Endothelial cell of umbilical vein (primary cell): ENCODE results near the gene TEX35. TPM values are rescaled to one million over a fixed set of nuclear protein-coding genes. Genes with fewer than 3 reads are reported as not detected.

Experiments used
- BruUV-seq: library from RNA; stranded (reverse); fragments of 400-500 nt; replicated peaks from 2 replicates; lab custom pipeline; 2021; lab: Mats Ljungman, UMichigan
- CTCF ChIA-PET: fragments of 300-600, 350-600 bp; sonication (Branson Sonifier 250); formaldehyde crosslinking; loops from one replicate; lab custom pipeline; 2021; ENCODE audit warnings: antibody characterized with exemption, inconsistent platforms; lab: Charles Lee
- POLR2A ChIA-PET: fragments of 300-600, 350-600 bp; sonication (Branson Sonifier 250); formaldehyde crosslinking; loops from one replicate; lab custom pipeline; 2021; ENCODE audit warnings: antibody characterized with exemption, inconsistent platforms; lab: Charles Lee
- DNase-seq: peaks from one replicate; pipeline ENCODE4 v3.0.0-alpha.2; 2011; ENCODE audit warnings: low read depth, low spot score
- FAIRE-seq: peaks from 2 replicates; lab custom pipeline; 2011; peaks lifted over from hg19 to GRCh38; lab: Jason Lieb, UNC
- H2AFZ ChIP-seq: 2 replicates; pipeline ENCODE4 v1.6.0; 2012; ENCODE audit warnings: low read depth, low read length, control low read depth, inconsistent platforms
- H3K27ac ChIP-seq: 2 replicates; pipeline ENCODE4 v1.5.1; 2011; ENCODE audit warnings: low read depth, mild to moderate bottlenecking, control low read depth, low read length, moderate library complexity; ENCODE audit not compliant: insufficient read depth
- H3K27me3 ChIP-seq, 2 experiments: 2 replicates each; pipeline versions ENCODE4 v1.6.0 to v1.6.1; 2011; ENCODE audit warnings: low read length in 2 of 2, mixed read lengths in 1 of 2; ENCODE audit not compliant: control insufficient read depth in 2 of 2, insufficient read depth in 2 of 2
- H3K36me3 ChIP-seq, 2 experiments: 2 replicates in 1 of 2; 3 replicates in 1 of 2; pipeline ENCODE4 v1.5.1; 2011; ENCODE audit warnings: low read length in 2 of 2, mild to moderate bottlenecking in 1 of 2, moderate library complexity in 1 of 2; ENCODE audit not compliant: control insufficient read depth in 2 of 2, insufficient read depth in 2 of 2; ENCODE audit errors: extremely low read depth in 1 of 2
- H3K4me1 ChIP-seq: 3 replicates; pipeline ENCODE4 v1.5.1; 2011; ENCODE audit warnings: mild to moderate bottlenecking, low read length; ENCODE audit not compliant: control insufficient read depth, insufficient read depth; ENCODE audit errors: extremely low read depth
- H3K4me2 ChIP-seq: 2 replicates; pipeline ENCODE4 v1.6.1; 2011; ENCODE audit warnings: low read length, control low read depth, mixed read lengths; ENCODE audit not compliant: insufficient read depth
- H3K4me3 ChIP-seq, 3 experiments: fragments of 200-600 bp in 1 of 3; sonication (generic), shearing (Covaris generic) in 1 of 3; replicated peaks in 1 of 3; 2 replicates each; pipeline ENCODE4 v1.5.1; 2011 to 2016; ENCODE audit warnings: control low read depth in 3 of 3, low read length in 3 of 3, mild to moderate bottlenecking in 2 of 3, inconsistent platforms in 1 of 3, low read depth in 1 of 3, moderate library complexity in 1 of 3; ENCODE audit not compliant: insufficient read depth in 1 of 3
- H3K79me2 ChIP-seq: 2 replicates; pipeline ENCODE4 v1.6.0; 2012; ENCODE audit warnings: low read length, inconsistent platforms; ENCODE audit not compliant: control insufficient read depth, insufficient read depth
- H3K9ac ChIP-seq: replicated peaks from 2 replicates; pipeline ENCODE3; 2011; ENCODE audit warnings: low read length, control low read depth; ENCODE audit not compliant: insufficient read depth; ENCODE audit errors: extremely low read depth
- H3K9me1 ChIP-seq: replicated peaks from 3 replicates; pipeline ENCODE4 v1.6.0; 2011; ENCODE audit warnings: mild to moderate bottlenecking, low read length; ENCODE audit not compliant: control insufficient read depth, insufficient read depth; ENCODE audit errors: extremely low read depth
- H3K9me3 ChIP-seq: replicated peaks from 2 replicates; pipeline ENCODE4 v1.5.1; 2012; ENCODE audit warnings: low read length, inconsistent platforms; ENCODE audit not compliant: control insufficient read depth, insufficient read depth
- H4K20me1 ChIP-seq: replicated peaks from 2 replicates; pipeline ENCODE3; 2011; ENCODE audit warnings: mild to moderate bottlenecking, low read length; ENCODE audit not compliant: control insufficient read depth, insufficient read depth; ENCODE audit errors: extremely low read depth
- JUN ChIP-seq: IDR thresholded peaks from 2 replicates; pipeline ENCODE4 v1.6.1; 2011; ENCODE audit warnings: borderline replicate concordance, low read depth; ENCODE audit not compliant: insufficient read length, insufficient read depth
- MYC ChIP-seq: IDR thresholded peaks from one replicate; pipeline ENCODE4 v1.6.1; 2011; ENCODE audit warnings: mild to moderate bottlenecking, low read depth, low read length
- POLR2AphosphoS5 ChIP-seq: IDR thresholded peaks from 2 replicates; pipeline ENCODE4 v1.6.1; 2012; ENCODE audit warnings: low read depth, mild to moderate bottlenecking, control low read depth, low read length, moderate library complexity; ENCODE audit not compliant: insufficient read depth
- dilution Hi-C: fragments of 300-500 bp; cut with MboI; formaldehyde crosslinking; loops from one replicate; pipeline ENCODE4 v1.15.0; 2019; ENCODE audit warnings: low sequenced_read_pairs; ENCODE audit not compliant: extremely low pct_ligation_motif_present
- intact Hi-C: fragments of 100-400 bp; cut with micrococcal nuclease; formaldehyde crosslinking; loops from one replicate; pipeline ENCODE4 v1.10.0; 2022
- polyA plus RNA-seq, 4 experiments: library from polyadenylated mRNA; depleted of rRNA in 3 of 4; stranded (reverse) in 3 of 4; unstranded in 1 of 4; fragments of >200 nt; gene quantifications; 2 replicates each; pipeline versions ENCODE4 v1.2.1 to v1.2.3, GENCODE V29; 2011 to 2012; ENCODE audit warnings: missing spikeins in 1 of 4
- total RNA-seq: library from RNA; stranded (reverse); gene quantifications from 2 replicates; pipeline ENCODE4 v1.2.3, GENCODE V29; 2021
- TF ChIP-seq, protein P1 (sequence below): IDR thresholded peaks from 2 replicates; pipeline ENCODE4 v1.6.1; 2011; ENCODE audit not compliant: insufficient read depth, insufficient read length
- TF ChIP-seq, protein P2 (sequence below), 2 donors: IDR thresholded peaks; 1 replicate in 1 of 2; 2 replicates in 1 of 2; pipeline ENCODE4 v1.5.1; 2011; ENCODE audit warnings: low read length in 2 of 2, mild to moderate bottlenecking in 2 of 2, moderate library complexity in 2 of 2, control low read depth in 1 of 2, inconsistent platforms in 1 of 2, low read depth in 1 of 2; ENCODE audit not compliant: insufficient read depth in 1 of 2; ENCODE audit errors: extremely low read depth in 1 of 2

Gene TEX35
- total and polyA plus RNA-seq, 2 donors (not counting 3 experiments of a cell fraction or from before 2014, with no cell fraction given): not detected

DNA sequence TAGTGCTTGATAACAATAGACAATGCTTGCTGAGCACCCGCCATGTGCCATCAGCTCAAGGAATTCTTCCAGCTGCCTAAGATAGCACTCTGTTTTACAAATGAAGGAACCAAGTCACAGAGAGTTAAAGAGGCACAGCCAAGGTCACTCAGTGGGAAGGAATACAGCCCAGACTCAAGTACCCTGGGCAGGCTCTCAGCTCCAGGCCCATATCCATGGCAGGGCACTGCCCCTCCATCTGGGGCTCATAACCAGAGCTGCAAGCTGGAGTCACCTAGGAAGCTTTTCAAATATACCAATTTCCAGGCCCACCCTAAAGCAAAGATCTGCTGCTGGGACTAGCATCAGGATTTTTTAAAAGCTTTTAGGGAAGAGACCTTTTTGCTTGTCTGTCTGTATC, 17.8 kb upstream of the TEX35 start:
- H3K4me2 ChIP-seq: no peak overlapping the region
- dilution Hi-C loops (no loop called here), intact Hi-C loops (no loop called here)
- TF ChIP-seq, protein P1, sequence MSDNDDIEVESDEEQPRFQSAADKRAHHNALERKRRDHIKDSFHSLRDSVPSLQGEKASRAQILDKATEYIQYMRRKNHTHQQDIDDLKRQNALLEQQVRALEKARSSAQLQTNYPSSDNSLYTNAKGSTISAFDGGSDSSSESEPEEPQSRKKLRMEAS: no peak
- no peak for TF ChIP-seq JUN
- no peak for TF ChIP-seq MYC
- TF ChIP-seq POLR2AphosphoS5: no peak
- TF ChIP-seq, protein P2, sequence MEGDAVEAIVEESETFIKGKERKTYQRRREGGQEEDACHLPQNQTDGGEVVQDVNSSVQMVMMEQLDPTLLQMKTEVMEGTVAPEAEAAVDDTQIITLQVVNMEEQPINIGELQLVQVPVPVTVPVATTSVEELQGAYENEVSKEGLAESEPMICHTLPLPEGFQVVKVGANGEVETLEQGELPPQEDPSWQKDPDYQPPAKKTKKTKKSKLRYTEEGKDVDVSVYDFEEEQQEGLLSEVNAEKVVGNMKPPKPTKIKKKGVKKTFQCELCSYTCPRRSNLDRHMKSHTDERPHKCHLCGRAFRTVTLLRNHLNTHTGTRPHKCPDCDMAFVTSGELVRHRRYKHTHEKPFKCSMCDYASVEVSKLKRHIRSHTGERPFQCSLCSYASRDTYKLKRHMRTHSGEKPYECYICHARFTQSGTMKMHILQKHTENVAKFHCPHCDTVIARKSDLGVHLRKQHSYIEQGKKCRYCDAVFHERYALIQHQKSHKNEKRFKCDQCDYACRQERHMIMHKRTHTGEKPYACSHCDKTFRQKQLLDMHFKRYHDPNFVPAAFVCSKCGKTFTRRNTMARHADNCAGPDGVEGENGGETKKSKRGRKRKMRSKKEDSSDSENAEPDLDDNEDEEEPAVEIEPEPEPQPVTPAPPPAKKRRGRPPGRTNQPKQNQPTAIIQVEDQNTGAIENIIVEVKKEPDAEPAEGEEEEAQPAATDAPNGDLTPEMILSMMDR (IDR thresholded peaks at IDR 0.05; ENCODE audit: extremely low read depth in 1 of 2, insufficient read depth in 1 of 2, low read depth in 1 of 2, low read length in 2 of 2): no peak
- no peaks in the 10 kb centered on the region for H3K36me3 ChIP-seq
- no peaks in the 10 kb centered on the region for H3K9me1 ChIP-seq
- no peaks in the 10 kb centered on the region for H3K4me1 ChIP-seq
- no peaks in the 10 kb centered on the region for H3K9me3 ChIP-seq
- BruUV-seq: no TSS peak
- no peak overlapping the region for H2AFZ ChIP-seq
- H4K20me1 ChIP-seq: no peaks in the 10 kb centered on the region
- no peaks in the 10 kb centered on the region for H3K27me3 ChIP-seq
- no peak overlapping the region for H3K27ac ChIP-seq
- ChIA-PET CTCF (interaction anchor here (0.5 to 1.9 kb wide), 5 partner anchors 9 to 195 kb away, joined by 3 to 8 read pairs (median 5); no protein-coding TSS in a partner anchor), POLR2A (no interaction called here)
- FAIRE-seq (no peak), DNase-seq (no peak)
- H3K79me2 ChIP-seq: no peaks in the 10 kb centered on the region
- H3K9ac ChIP-seq: no peak overlapping the region
- H3K4me3 ChIP-seq: no peak overlapping the region
